Measurements from ENCODE around the gene DPH3.

- TF ChIP-seq CTCF (IDR thresholded peaks at IDR 0.05) (no peak), POLR2A (IDR thresholded peaks at IDR 0.05) (no peak)
These were observed 9.8 kb downstream of the DPH3 start for GRCh38 chr3:16254916-16255315.
